G401 (cell line): ENCODE measurements around the gene CDKL4. TPM values are rescaled to one million over a fixed set of nuclear protein-coding genes. Genes with fewer than 3 reads are reported as not detected.
A peak's percentile ranks its signal among the peaks of the same experiment; 100 is the strongest.
"Not testable (repeated sequence)": the region's sequence is repeated elsewhere in the genome, so short reads cannot be mapped to it uniquely, and the experiment has no call there.

Experiments used
- DNase-seq: peaks from one replicate; pipeline ENCODE4 v3.0.0-alpha.2; 2015; ENCODE audit warnings: low spot score
- in situ Hi-C: cut with HindIII; loops from 2 replicates; pipeline ENCODE4 v1.10.0; 2016; ENCODE audit warnings: low sequenced_read_pairs, mixed read lengths
- total RNA-seq: library from RNA; depleted of rRNA; stranded (reverse); fragments of >200 nt; shearing (Covaris generic); gene quantifications from 2 replicates; pipeline ENCODE4 v1.2.3, GENCODE V29; 2014

The CDKL4 gene
- total RNA-seq, 1 experiment from 2014 or later: 1.6 TPM

DNA sequence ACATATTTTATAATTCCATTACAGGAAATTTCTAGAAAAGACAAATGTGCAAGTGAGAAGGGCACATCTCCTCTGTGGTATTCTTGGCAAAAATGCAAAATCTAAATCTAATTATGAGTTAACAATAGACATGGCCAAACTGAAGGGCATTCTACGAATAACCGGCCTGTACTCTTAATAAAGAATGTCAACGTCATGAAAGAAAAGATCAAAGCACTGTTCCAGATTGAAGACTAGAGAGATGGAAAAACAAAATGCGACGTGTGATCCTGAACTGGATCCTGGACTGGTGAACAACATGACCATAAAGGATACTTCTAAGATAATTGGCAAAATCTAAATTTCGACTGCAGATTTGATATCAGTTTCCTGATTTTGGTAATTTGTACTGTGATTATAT is 3.0 kb downstream of the CDKL4 start:
- DNase-seq: no peak
- in situ Hi-C loops: no loop called here

DNA sequence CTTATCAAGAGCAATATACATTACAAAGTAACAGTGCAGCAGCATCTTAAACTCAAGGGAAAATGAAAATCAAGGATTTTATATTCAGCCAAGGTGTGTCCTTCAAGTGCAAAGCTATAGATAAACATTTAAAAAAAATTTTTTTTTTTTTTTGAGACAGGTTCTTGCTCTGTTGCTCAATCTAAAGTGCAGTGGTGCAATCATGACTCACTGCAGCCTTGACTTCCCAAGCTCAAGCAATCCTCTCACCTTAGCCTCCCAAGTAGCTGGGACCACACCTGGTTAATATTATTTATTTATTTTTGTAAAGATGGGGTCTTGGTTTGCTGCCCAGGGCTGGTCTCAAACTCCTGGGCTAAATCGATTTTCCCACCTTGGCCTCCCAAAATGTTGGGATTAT is 9.0 kb downstream of the CDKL4 start:
- no peak for DNase-seq

DNA sequence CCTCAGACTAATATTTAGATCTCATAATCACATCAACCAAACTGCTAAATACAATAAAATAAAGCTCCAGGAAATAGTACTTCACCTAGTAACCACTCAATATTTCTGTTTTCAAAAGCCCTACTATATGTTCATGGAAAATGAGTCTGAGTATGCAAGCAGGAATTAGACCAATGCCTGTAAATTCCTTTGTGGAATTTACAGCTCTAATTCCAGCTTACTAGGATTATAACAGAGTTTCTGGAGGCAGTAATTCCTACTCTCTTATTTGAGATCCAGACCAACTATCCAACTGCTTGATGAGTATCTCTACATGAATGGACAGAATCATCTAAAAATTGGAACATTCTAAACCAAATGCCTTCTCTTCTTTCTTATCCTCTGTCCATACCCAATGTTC is 11.6 kb downstream of the CDKL4 start:
- in situ Hi-C loops: no loop called here
- no peak for DNase-seq

More for the DNA sequence above, 9.0 kb downstream of the CDKL4 start:
- in situ Hi-C loops: no loop called here

DNA sequence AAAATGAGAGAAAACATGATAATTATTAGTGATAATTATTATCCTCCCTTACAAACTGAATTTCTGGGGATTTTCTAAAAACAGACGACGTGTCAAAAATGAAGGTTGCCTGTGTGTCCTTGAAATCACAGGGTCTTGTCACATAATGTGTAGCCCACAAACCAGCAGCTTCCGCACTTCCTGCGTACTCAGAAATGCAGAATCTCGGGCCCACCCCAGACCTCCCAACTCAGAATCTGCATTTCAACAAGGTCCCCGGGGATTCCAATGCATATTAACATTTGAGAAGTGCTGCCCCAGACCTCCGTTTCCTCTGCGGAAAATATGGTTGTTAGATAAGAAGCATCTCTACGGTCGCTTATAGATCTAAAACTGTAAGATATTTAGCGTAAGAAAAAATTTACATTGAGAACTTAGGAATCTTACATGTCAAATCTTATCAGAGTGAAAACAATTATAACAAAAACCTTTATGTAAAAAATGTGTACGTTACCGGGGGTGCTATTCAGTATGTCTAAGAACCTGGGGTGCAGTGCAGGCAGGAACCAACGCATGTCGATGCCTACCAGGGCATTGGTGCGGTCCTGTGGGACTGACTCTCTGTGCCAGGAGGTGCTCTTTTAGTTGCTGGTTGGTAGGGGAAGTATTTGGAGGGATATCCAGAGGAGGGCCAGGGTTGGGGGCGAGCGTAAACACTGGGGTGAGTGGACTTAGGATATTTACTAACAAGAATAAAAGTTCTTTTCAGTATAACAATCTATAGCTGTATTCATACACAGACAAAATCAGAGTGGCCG is 15.2 kb downstream of the CDKL4 start:
- DNase-seq: no peak
- in situ Hi-C loops: no loop called here

DNA sequence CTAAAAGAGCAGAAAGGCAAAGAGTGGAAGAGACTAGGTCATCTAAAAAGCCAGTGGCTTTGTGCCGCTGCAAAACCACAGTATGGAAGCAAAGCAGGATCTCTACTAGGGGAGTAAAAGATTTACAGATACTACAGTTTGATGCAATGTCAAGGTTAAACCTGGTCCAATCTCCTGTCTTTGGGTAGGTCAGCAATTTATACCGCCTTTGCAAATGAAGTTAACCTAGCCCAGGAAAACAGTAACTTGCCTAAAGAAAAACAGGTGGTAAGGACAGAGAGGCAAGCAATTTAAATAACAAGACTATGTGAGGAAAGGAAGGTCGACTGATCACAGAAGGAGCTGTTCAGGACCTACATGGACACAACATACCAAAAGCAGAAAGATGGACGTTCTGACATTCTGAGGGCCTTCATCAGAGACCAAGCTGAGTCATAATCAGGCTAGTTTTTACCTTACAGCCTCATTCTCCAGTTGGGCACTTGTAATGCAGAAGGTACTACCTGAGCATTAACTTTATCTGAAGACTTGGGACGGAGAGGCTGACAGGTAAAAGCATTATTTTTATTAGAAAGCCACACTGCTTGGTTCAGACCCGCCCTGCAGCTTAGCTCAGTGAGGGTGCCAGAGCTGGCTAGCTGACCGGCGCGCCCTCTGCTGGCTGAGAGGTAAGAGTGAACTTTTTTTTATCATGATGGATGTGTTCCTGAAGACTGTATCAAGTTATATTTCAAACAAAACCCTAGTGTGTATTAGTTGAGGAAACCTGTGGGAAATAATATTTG is 15.9 kb downstream of the CDKL4 start:
- in situ Hi-C loops: no loop called here
- peak; percentile 87 for DNase-seq

DNA sequence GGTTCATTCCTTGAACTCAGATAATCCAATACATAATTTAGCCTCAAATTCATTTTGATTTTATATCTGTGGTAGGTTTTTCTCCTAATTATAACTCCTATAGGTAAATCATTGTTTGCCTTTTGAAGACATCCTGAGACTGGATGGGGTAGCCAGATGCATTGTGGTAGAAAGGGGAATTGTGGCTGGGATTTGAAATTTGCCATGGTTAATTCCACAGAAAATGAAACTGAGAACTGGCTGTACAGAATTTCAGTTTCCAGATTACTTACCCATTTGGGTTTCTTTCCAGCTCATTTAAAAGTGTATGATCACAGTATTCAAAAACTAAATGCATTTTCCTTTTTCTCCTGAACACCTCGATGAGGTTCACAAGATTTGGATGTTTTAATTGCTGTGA is 18.2 kb downstream of the CDKL4 start:
- no peak for DNase-seq
- in situ Hi-C loops: no loop called here

DNA sequence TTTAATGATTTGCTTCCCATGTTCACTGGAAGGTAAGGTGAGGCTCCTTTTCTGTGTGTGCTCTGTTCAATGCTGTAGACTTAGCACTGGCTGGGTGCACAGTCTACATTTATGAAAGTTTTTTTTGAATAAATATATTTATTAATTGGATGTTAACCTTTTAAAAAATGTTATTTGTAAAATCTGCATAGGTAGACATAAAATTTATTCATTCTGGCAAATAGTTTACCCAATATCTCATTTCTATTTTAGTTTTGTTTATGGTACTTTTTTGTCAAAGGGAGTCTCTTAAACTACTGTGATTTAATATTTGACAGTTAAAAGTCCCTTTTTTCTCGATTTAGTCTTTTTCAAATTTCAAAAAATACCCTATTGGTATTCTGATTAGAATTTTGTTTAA is 19.9 kb downstream of the CDKL4 start:
- DNase-seq: no peak
- in situ Hi-C loops: loop anchor here (25.0 kb wide), 1 partner anchor 137 kb away; no protein-coding TSS in a partner anchor

DNA sequence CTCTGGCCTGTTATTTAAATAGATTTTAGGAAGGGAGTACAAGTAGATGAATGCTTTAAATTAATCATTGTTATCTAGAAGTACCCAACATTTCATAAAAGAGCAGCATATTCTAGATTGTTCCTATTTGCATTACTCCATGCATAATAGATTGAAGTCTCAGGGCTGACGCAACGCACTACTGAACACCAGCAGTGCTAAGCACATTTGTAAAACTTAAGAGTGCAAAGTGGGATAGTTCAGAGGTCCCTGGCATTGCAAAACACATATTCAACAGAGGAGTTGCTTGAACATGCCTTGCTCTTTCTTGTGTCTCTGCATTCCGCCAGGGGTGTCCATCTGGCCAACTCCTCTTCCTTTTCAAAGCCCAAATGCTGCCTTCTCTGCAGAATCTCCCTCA is 22.3 kb downstream of the CDKL4 start:
- DNase-seq: no peak
- in situ Hi-C loops: loop anchor here (25.0 kb wide), 1 partner anchor 134 kb away; no protein-coding TSS in a partner anchor

DNA sequence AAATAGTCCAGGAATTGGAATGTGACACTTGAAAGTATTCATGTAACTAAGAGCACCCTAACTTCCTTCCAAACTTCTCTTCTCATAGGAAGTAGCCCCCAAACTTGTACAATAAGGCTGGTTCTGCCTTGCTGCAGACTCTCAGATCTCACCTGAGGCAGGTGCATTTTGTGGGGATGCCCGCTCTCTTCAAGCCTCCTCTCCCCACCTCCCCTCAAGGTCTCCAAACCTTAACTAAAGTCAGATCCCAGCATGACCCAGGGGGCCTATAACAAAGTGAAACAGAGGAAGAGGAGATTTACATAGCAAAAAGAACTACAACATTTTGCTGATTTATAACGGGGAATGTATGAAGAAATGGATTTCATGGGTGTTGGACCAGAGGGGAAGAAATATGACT is 23.6 kb downstream of the CDKL4 start:
- in situ Hi-C loops: loop anchor here (25.0 kb wide), 1 partner anchor 133 kb away; no protein-coding TSS in a partner anchor
- DNase-seq: no peak

DNA sequence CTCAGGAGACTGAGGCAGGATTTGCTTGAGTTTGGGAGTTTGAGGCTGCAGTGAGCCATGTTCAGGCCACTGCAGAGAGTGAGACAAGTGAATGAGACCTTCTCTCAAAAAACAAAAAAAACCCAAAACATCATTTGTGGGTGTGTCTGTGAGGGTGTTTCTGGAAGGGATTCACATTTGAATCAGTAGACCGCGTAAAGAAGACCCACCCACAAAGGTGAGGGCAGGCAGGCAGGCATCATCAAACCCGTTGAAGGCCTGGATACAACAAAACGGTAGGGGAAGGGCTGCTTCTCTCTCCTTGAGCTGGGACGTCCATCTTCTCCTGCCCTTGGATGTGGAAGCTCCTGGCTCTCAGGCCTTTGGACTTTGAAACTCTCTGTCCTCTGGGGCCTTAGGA is 25.4 kb downstream of the CDKL4 start:
- in situ Hi-C loops: loop anchor here (25.0 kb wide), 1 partner anchor 131 kb away; no protein-coding TSS in a partner anchor
- DNase-seq: no peak

DNA sequence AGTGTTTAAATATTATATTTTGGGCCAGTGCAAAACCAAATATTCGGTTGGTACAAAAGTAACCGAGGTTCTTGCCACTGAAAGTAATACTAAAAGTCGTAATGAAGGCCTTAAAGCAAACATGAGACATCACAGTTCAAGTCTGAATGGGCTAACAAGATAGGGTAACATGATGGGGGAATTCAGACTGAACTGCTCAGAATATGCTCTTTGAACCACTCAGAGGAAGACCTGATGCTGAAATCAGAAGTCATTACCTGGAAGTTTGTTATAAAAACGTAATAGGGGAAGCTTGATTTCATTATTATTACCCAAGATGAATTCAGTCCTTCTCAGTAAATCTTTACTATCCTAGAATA is 26.6 kb downstream of the CDKL4 start:
- in situ Hi-C loops: loop anchor here (25.0 kb wide), 1 partner anchor 130 kb away; no protein-coding TSS in a partner anchor
- DNase-seq: no peak

DNA sequence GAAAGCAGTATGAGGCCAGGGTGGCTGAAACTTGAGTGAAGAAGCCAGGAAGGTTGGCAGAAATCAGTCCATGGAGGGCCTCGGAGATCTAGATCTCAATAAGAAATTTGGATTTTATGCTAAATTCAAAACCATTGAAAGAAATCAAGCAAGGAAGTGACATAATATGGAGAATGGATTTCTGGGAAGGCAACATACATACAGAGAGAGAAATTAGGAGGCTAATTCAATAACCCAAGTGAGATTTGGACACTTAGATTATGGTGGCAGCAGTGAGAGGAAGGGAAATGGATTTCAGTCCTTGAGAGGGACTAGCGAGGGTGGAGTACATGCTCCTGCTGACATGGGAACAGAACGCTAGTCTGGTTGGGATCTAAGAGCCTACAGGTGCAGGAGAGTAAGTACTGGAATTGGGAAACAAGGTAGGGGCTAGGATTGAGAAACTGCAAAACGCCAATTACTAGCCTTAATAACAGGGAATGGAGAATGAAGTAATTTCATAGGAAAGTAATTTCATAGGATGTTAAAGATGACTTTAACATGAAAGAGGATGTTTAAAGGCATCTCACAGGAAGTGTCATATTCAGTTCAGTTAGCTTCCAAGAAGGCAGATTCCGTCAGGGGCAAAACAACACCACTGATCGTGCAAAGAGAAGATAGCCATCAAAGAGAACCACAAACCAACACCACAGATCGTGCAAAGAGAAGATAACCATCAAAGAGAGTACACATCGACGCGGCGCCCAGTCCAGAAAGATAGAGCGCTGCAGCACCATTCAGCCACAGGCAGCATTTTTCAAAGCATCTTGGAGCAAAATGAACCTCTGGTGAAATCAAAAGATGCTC is 27.2 kb downstream of the CDKL4 start:
- no peak for DNase-seq
- in situ Hi-C loops: loop anchor here (25.0 kb wide), 1 partner anchor 129 kb away; no protein-coding TSS in a partner anchor

DNA sequence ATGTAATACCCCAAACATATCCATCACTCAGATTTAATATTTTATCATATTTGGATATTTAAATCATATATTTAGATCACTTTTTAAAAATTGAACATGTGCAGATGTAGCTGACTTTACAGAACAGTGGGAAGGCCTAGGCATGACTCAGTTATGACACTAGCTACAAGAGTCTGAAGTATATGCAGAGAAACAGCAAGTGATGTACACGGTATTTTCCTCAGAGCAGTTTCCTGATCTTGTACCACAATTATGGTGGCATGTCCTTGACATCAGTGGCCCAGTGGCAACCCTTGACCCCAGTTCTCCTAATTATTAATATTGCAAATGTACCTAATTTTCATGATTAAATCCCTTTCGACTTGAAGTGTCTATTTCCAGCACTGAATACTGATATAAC is 28.2 kb downstream of the CDKL4 start:
- in situ Hi-C loops: loop anchor here (25.0 kb wide), 1 partner anchor 128 kb away; no protein-coding TSS in a partner anchor
- no peak for DNase-seq

DNA sequence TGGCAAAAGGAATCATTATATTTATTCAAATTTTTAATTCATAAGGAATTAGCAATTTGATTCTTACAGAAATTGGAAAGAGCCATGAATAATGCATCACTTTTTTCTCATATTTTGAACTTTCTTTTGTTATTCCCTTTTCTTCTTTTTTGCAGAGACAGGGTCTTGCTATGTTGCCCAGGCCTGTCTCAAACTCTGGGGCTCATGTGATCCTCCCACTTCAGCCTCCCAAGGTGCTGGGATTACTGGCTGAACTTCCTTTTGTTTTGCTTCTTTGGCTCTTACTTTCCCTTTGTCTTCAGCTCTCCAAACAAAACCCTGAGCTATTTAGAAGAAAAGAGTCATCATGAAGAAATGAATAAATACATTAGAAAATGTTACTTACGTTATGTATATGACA is 30.8 kb downstream of the CDKL4 start:
- DNase-seq: no peak
- in situ Hi-C loops: loop anchor here (25.0 kb wide), 1 partner anchor 126 kb away; no protein-coding TSS in a partner anchor

DNA sequence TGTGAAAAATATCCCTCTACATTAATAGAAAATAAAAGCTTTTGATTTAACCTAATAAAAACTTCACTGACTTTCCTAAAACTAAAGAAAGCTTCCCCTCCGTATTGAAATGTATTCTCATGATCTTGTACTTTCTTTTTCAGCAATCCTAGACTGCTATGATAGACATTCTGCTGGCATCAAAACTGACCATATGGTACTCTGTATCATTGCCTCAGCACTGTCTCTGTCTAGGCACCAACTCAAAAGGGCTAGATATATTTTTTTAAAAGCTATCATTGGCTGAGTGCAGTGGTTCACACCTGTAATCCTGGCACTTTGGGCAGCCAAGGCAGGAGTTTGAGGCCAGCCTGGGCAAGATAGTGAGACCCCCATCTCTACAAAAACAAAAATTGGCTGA is 32.9 kb downstream of the CDKL4 start:
- in situ Hi-C loops: loop anchor here (25.0 kb wide), 1 partner anchor 124 kb away; no protein-coding TSS in a partner anchor
- peak; percentile 23 for DNase-seq

DNA sequence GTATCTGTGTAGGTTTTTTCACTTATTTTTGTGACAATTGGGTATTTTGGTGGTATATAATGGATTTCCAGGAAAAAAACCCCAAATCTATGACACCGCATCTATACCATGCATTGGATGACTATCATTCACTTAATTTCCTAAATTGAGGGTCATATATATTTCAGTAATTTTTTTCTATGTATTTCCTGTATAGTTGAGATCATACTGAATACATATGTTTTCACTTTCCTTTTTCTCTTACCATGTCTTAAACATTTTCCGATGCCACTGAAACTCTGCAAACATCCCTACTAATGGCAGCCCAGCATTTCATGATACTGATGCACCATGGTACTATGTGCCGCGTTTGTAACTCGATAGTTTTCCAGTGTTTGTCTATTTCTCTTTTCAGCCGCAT is 40.4 kb downstream of the CDKL4 start:
- no peak for DNase-seq
- in situ Hi-C loops: loop anchor here (25.0 kb wide), 1 partner anchor 116 kb away; no protein-coding TSS in a partner anchor

DNA sequence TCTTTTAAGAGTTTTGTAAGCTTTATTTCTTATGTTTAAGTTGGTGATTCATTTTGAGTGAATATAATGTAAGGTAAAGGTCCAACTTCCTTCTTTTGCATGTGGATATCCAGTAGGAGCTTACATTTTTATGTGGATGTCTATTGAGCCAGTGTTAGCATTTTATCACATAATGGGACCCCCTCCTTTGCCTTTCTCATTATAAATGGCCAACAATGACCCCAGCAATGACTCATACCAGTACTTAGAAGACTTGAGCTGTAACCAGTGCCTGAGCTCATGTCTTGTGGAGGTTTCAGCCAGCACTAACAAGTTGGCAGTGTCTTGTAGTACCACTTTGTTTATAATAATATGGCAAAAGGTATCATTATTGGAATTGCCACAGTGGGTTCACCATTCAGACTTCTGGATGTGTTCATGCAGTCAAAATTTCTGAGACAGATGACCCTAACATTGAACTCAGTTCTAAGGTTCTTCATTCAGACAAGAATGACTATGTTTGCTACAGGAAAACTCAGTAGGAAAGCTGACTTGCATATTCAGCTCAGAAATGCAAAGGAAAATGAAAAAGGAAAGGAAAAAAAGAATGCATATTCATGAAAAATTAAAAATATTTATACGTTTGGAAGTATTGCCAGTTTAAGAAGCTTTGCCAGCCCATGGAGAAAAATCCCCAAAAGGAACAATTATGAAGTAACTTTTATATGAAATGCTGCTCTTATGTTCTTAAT is 41.0 kb downstream of the CDKL4 start:
- DNase-seq: no peak
- in situ Hi-C loops: loop anchor here (25.0 kb wide), 1 partner anchor 116 kb away; no protein-coding TSS in a partner anchor

DNA sequence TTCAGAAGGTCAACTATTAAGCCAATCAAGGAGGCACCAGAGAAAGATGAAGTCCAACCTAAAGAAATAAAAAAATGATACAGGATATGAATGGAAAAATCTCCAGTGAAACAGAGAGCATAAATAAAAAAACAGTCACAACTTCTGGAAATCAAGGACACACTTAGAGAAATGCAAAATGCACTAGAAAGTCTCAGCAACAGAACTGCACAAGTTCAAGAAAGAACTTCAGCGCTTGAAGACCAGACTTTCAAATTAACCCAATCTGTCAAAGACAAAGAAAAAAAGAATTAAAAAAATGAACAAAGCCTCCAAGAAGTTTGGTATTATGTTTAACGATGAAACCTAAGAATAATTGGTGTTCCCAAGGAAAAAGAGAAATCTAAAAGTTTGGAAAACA is 46.8 kb downstream of the CDKL4 start:
- in situ Hi-C loops, DNase-seq: not testable (repeated sequence)
